ENCODE data around the gene NSUN7. TPM values are rescaled to one million over a fixed set of nuclear protein-coding genes. Genes with fewer than 3 reads are reported as not detected.

Gene NSUN7
- total RNA-seq, 2 donors from 2014 or later: 6.8 to 21.8 TPM

DNA sequence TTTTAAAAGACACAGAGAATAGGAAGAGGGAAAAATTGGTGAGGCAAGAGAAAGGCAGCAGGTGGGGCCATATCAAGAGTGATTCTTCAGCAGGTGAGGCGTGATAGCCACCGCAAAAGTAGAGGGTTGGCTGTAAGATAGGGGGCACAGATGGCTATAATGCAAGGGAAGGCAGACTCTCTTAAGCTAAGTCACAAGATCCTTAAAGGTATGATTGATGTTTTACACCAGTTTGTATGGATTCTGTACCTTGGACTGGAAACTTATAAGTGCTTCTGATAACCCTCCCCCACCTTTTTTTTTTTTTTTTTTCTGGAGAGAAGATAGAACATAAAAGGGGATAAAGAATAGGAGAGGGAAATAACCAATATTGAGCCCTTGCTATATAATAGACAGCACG, 40.0 kb downstream of the NSUN7 start:
- H3K4me1 ChIP-seq (ENCODE audit: control insufficient read depth in 1 of 2, low read depth in 2 of 2): no peaks in the 10 kb centered on the region
- H3K27ac ChIP-seq: no peak overlapping the region
- H3K27me3 ChIP-seq (replicated peaks; ENCODE audit: insufficient read depth): no peaks in the 10 kb centered on the region
- H3K36me3 ChIP-seq: no peaks in the 10 kb centered on the region
- no peaks in the 10 kb centered on the region for H3K9me3 ChIP-seq
- DNase-seq (ENCODE audit: low spot score): no peak
- TF ChIP-seq, protein P1, sequence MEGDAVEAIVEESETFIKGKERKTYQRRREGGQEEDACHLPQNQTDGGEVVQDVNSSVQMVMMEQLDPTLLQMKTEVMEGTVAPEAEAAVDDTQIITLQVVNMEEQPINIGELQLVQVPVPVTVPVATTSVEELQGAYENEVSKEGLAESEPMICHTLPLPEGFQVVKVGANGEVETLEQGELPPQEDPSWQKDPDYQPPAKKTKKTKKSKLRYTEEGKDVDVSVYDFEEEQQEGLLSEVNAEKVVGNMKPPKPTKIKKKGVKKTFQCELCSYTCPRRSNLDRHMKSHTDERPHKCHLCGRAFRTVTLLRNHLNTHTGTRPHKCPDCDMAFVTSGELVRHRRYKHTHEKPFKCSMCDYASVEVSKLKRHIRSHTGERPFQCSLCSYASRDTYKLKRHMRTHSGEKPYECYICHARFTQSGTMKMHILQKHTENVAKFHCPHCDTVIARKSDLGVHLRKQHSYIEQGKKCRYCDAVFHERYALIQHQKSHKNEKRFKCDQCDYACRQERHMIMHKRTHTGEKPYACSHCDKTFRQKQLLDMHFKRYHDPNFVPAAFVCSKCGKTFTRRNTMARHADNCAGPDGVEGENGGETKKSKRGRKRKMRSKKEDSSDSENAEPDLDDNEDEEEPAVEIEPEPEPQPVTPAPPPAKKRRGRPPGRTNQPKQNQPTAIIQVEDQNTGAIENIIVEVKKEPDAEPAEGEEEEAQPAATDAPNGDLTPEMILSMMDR (IDR thresholded peaks at IDR 0.05): no peak
- no peak for ATAC-seq (ENCODE audit: insufficient number of reproducible peaks, low FRiP score, low read depth)
- no peak overlapping the region for H3K4me3 ChIP-seq

DNA sequence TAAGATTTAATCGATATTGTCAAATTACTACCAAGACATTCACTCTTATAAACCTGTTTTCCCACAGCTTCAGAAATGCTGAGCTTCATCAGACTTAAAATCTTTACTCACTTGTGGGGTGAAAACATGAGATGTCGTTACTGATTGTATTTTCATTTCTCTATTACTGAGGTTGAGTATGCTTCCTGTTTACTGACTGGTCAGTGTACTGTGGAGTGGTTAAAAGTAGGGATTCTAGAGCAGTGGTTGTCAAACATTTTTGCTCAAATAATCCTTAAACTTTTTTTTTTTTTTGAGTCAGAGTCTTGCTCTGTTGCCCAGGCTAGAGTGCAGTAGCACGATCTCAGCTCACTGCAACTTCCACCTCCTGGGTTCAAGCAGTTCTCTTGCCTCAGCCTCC, 50.3 kb downstream of the NSUN7 start:
- Histone ChIP-seq H3K27me3 (replicated peaks; ENCODE audit: insufficient read depth) (no peaks in the 10 kb centered on the region), H3K9me3 (no peaks in the 10 kb centered on the region), H3K36me3 (peaks cover 3% of the 10 kb centered on the region), H3K27ac (no peak overlapping the region), H3K4me3 (no peak overlapping the region), H3K4me1 (ENCODE audit: control insufficient read depth in 1 of 2, low read depth in 2 of 2) (peaks cover 4 to 6% of the 10 kb centered on the region in 2 donors)
- DNase-seq (ENCODE audit: low spot score) (no peak), ATAC-seq (ENCODE audit: insufficient number of reproducible peaks, low FRiP score, low read depth) (no peak)
- TF ChIP-seq, protein P1 (IDR thresholded peaks at IDR 0.05): no peak

DNA sequence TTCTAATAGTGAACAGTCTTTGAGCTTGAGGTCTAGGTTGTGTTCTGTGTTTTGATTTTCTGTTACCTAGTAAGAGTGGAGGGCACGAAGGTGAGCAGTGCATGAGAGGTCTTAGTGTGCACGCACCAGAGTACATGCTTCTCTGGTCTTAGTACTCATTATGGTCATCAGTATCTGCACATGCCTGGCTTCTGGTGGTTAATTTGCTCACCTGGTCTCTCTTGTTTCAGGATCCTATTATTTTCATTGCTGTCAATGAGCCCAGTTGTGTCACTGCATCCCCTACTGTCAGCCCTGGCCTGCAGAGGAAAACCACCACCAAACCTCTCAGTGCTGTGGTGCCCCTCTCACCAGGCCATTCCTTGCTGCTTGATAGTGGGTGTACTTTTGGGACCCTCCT, 54.8 kb downstream of the NSUN7 start:
- Histone ChIP-seq H3K27me3 (replicated peaks; ENCODE audit: insufficient read depth) (no peaks in the 10 kb centered on the region), H3K36me3 (no peaks in the 10 kb centered on the region), H3K27ac (peak overlapping the region in 1 of 2 donors; percentile 41), H3K9me3 (no peaks in the 10 kb centered on the region), H3K4me1 (ENCODE audit: control insufficient read depth in 1 of 2, low read depth in 2 of 2) (peaks cover 8 to 16% of the 10 kb centered on the region in 2 donors), H3K4me3 (no peak overlapping the region)
- DNase-seq (ENCODE audit: low spot score) (no peak), ATAC-seq (ENCODE audit: insufficient number of reproducible peaks, low FRiP score, low read depth) (no peak)
- TF ChIP-seq, protein P1 (IDR thresholded peaks at IDR 0.05): no peak

DNA sequence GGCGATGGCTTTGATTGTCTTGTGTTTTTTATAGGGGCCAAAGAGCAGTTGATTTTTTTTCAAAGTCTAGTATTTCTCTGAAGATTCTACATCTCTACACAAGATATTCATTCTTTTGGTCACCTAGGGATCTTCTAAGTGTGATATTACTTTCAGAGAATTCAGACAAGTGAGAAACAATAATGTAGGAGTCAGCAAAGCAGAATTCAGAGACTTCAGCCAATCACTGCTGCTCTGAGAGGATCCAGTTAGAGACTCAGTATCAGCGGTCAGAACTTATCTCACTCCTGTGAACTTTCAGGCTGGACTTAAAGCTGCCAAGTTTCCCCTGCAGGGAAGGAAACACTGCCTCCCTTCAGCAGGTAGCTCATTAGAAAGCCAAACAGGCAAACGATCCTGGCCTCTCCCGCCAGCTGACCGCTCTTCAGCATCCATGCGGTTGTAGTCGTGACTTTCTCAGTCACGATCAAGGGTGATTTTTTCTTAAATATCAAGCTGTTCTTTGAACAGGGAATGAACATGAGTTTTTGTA, 59.2 kb downstream of the NSUN7 start:
- ATAC-seq (ENCODE audit: insufficient number of reproducible peaks, low FRiP score, low read depth): no peak
- TF ChIP-seq, protein P1 (IDR thresholded peaks at IDR 0.05): no peak
- H3K9me3 ChIP-seq: no peaks in the 10 kb centered on the region
- DNase-seq (ENCODE audit: low spot score): no peak
- H3K27ac ChIP-seq: no peak overlapping the region
- H3K4me1 ChIP-seq (ENCODE audit: control insufficient read depth in 1 of 2, low read depth in 2 of 2): peaks cover 8 to 16% of the 10 kb centered on the region in 2 donors
- H3K36me3 ChIP-seq: no peaks in the 10 kb centered on the region
- no peaks in the 10 kb centered on the region for H3K27me3 ChIP-seq (replicated peaks; ENCODE audit: insufficient read depth)
- no peak overlapping the region for H3K4me3 ChIP-seq

DNA sequence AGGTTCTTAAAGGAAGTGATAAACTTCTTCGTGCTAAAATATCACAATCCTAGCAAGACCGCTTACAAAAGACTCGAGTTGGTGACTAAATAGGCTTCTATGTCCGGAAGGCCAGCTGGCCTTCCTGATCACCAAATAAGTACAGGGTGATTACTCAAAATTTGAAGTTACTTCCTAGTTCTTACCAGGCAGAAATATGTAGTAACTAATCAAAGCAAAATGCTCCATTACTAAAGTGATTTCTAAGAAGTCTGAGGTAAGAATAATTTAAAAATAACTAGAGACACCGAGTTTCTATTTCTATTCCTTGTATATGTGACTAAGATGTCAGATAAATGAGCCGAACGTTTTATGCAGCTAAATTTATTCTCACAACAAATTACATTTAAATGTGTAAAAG, 62.2 kb downstream of the NSUN7 start:
- H3K4me3 ChIP-seq: no peak overlapping the region
- no peaks in the 10 kb centered on the region for H3K4me1 ChIP-seq (ENCODE audit: control insufficient read depth in 1 of 2, low read depth in 2 of 2)
- ATAC-seq (ENCODE audit: insufficient number of reproducible peaks, low FRiP score, low read depth): peak; percentile 62
- TF ChIP-seq, protein P1 (IDR thresholded peaks at IDR 0.05): no peak
- peaks cover 21% of the 10 kb centered on the region for H3K36me3 ChIP-seq
- peak overlapping the region; percentile 60 to 80 for H3K27ac ChIP-seq
- no peaks in the 10 kb centered on the region for H3K27me3 ChIP-seq (replicated peaks; ENCODE audit: insufficient read depth)
- DNase-seq (ENCODE audit: low spot score): no peak
- H3K9me3 ChIP-seq: no peaks in the 10 kb centered on the region

Data from thoracic aorta (tissue), 2 donors.